Activated CD4-positive, alpha-beta T cell treated with anti-CD3 and anti-CD28 coated beads, Interleukin-2, Interleukin-4, amounts not matched to agents 100 ng/mL and 50 ng/mL, durations not matched to agents 16 hours and 8 hours (primary cell): Measurements from ENCODE around the gene PGAP6.
A peak's percentile ranks its signal among the peaks of the same experiment; 100 is the strongest.
"Not testable (repeated sequence)": the region's sequence is repeated elsewhere in the genome, so short reads cannot be mapped to it uniquely, and the experiment has no call there.

Experiments
- DNase-seq: peaks from one replicate; pipeline ENCODE4 v3.0.0-alpha.2; 2020; ENCODE audit warnings: low spot score

The PGAP6 gene

GRCh38 chr16:351804-352520 is 29.8 kb downstream of the PGAP6 start:
- no peak for DNase-seq

DNA sequence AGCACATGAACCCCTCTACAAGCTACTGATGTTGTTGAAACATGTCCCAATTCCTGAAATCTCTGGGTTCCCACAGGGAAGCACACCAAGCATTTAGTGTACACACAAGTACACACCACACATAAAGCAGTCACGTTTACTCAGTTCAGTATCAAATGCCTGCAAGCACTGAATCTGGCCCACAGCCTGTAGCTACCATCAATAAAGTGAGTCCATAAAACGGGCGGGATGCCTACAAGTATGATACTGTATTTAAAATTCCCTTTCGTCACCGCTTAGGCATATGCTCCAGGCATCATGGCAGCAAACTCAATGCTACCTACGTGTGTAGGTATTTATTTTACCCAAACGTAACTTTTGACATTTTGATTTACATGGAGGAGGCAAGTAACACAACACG is 31.6 kb downstream of the PGAP6 start:
- no peak for DNase-seq

DNA sequence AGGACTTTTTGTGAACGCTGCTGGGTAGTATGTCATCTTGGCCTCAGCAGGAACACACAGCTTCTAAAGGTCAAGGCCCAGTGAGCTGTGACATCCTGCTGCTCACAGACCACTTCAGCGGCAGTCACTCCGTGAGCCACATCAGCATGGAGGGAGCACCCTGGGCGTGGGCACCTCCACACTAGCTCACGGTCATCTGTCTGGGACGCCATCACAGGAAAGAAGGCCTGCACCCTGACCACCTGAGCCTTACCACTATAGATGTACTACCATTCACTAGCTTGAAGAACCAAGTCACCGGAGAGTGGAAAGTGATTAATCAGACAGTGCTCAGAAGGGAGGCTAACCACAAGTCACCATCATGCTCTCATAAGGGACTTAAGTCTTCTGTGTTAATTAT is 32.6 kb downstream of the PGAP6 start:
- no peak for DNase-seq

GRCh38 chr16:348495-348894 is 33.3 kb downstream of the PGAP6 start:
- not testable (repeated sequence) for DNase-seq

- DNase-seq = no peak
These were observed 34.6 kb downstream of the PGAP6 start for GRCh38 chr16:347203-347602.

DNA sequence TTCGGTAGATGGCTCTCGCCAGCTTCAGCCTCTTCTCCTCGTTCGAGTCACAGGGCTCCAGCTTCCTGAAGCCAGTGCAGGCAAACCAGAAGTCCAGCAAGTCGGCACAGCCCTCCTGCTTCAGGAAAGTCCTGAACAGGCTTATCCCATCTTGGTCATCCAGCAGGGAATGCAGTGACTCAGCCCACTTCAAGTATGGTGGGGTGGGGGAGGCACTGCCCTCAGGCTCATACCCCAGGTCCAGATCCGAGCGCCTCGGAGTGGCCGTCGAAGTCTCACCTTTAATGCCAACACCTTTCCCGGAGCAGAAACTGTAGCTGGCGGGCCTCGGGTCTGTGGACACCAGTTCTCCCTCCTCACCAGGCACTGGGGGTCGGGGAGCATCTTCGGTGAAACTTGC is 35.2 kb downstream of the PGAP6 start:
- DNase-seq = no peak

DNA sequence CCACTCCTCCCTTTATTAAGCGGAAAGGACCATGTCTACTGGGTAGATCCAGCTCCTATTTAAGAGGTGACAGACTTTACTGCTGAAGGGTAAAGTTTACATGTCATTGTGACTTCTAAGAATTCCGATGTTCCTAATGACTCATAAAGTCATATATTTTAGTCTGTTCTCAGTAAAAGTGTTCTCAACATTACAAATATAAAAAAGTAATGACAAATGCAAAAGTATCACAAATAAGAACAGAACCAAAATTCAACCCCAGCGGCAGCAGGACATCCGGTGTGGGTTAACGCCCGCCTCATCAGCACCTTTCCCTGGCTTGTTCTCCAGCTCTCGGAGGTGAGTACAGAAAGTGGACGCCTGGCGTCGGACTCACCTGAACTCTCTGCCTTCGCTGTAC is 36.0 kb downstream of the PGAP6 start:
- peak; percentile 54 for DNase-seq

DNA sequence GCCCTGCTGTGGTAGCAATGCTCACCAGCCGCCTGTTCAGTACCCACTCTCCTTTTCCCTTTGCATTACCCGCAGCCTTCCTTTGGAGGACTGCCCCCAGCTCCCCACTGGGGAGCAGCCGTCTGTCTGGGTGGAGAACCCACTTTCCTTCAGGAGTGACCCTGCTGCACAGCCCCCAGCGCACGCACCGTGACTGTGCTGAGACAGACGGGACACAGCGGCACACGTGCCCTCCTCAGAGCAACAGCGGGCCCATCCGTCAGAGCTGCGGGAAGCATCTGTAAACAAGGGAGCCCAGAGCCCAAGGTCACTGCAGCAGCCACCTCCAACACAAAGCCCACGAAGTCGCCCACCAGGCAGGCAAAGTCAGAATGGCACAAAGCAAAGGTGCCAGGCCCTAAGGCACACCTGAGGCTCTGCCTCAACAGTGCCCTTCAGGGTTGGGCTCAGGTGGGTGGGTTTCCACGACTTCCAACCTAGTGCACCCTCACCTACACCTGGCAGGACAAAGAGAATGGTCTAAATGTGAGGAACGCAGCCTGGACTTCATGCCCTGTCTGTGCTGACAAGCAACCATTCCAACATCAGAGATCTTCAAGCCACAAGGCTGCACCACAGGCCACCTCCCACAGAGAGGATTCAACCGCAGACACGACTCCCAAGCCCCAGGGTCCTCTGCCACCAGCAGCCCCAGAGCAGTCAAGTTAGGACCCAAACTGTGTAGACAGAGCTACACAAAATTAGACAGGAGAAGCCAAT is 39.1 kb downstream of the PGAP6 start:
- DNase-seq = no peak

DNA sequence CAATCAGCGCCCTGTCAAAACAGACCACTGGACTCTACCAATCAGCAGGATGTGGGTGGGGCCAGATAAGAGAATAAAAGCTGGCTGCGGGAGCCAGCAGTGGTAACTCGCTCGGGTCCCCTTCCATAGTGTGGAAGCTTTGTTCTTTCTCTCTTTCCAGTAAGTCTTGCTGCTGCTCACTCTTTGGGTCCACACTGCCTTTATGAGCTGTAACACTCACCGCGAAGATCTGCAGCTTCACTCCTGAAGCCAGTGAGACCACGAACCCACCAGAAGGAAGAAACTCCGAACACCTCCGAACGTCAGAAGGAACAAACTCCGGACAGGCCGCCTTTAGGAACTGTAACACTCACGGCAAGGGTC is 39.8 kb downstream of the PGAP6 start:
- DNase-seq = not testable (repeated sequence)

DNA sequence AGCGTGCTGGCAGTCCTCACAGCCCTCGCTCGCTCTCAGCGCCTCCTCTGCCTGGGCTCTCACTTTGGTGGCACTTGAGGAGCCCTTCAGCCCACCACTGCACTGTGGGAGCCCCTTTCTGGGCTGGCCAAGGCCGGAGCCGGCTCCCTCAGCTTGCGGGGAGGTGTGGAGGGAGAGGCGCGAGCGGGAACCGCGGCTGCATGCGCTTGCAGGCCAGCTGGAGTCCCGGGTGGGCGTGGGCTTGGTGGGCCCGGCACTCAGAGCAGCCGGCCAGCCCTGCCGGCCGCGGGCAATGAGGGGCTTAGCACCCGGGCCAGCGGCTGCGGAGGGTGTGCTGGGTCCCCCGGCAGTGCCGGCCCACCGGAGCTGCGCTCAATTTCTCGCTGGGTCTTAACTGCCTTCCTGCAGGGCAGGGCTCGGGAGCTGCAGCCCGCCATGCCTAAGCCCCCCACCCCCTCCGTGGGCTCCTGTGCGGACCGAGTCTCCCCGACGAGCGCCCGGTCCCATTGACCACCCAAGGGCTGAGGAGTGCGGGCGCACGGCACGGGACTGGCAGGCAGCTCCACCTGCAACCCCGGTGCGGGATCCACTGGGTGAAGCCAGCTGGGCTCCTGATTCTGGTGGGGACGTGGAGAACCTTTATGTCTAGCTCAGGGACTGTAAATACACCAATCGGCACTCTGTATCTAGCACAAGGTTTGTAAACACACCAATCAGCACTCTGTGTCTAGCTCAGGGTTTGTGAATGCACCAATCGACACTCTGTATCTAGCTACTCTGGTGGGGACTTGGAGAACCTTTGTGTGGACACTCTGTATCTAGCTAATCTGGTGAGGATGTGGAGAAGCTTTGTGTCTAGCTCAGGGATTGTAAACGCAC is 40.4 kb downstream of the PGAP6 start:
- DNase-seq = not testable (repeated sequence)

DNA sequence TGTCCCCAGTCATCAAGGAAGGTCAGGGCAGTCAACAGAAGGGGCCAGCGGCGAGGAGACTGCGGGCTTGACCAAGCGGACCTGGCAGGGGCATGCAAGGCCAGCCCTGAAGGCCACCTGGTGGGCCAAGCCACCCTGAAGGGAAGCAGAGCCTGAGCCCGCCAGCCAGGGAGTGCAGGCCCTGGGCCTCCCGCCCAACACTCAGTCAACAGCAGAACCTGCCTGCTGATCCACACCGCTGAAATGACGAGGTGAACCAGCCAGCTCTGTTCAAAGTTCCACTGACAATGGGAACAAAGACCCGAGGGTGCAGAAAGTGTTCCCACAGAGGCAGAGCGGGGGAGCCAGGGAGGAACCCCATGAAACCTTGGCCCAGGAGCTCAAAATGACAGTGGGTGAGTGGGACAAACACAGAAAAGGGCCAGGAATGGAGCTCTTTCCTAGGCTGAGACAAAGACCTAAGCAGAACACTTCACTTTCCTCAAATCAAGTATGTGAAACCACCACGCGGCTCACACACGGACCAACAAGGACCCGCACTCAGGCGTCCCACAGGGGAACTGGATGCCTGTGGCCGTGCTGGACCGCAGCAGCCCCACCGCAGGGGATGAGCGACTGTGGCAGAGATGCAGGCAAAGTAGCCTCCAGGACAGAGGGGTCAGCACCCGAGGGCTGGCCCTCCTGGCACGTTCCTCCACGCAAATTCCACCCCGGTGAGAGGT is 41.2 kb downstream of the PGAP6 start:
- no peak for DNase-seq

DNA sequence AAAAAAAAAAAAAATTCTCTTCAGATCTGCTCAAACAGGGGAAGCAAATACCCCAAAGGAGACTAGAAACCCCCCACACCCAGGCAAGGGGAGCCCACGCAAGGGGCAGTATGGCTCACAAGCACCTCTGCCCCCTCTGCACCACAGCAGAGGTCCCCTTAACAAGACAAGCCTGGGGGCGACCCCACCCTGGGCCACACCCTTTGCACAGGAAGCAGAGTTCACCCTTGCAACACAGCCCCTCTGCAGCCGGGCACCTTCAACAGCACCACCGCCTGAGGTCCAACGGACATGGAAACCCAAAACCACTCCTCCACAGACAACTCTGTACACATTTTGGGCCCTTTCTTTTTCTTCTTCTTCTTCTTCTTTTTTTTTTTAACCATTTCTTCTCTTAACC is 42.1 kb downstream of the PGAP6 start:
- no peak for DNase-seq

GRCh38 chr16:337975-338575 is 43.7 kb downstream of the PGAP6 start:
- no peak for DNase-seq

DNA sequence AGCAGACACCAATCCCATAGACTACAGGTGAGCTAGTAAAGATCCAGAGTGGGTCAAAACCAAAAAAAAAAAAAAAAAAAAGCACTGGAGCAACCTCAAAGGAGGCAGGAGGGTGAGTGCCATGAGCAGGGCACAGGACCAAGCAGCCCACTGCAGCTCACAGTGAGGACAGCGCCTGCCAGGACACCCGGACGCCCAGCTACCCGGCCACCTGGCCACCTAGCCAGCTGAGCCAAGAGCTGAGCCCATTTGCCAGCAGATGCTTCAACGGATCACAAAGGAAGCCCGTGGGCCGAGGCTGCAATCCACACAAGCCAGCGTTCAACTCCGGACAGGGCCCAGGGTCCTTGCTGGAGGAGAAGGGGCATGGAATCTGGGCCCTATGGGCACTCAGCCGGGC is 44.3 kb downstream of the PGAP6 start:
- no peak for DNase-seq

DNA sequence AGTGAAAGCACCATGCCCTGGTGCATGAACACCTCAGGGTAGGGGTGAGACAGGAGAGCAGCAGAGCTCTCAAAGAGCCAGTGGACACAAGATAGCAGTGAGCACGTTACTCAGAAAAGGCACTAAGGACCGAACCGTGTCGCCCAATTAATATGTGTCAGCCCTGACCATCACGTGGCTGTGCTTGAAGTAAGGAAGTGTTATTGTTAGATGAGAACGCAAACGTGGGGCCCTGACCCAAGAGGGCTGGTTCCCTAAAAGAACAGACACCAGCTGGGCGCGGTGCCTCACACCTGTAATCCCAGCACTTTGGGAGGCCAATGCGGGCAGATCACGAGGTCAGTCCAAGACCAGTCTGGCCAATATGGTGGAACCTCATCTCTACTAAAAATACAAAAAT is 45.5 kb downstream of the PGAP6 start:
- no peak for DNase-seq

GRCh38 chr16:334861-335632 is 46.7 kb downstream of the PGAP6 start:
- DNase-seq = not testable (repeated sequence)

DNA sequence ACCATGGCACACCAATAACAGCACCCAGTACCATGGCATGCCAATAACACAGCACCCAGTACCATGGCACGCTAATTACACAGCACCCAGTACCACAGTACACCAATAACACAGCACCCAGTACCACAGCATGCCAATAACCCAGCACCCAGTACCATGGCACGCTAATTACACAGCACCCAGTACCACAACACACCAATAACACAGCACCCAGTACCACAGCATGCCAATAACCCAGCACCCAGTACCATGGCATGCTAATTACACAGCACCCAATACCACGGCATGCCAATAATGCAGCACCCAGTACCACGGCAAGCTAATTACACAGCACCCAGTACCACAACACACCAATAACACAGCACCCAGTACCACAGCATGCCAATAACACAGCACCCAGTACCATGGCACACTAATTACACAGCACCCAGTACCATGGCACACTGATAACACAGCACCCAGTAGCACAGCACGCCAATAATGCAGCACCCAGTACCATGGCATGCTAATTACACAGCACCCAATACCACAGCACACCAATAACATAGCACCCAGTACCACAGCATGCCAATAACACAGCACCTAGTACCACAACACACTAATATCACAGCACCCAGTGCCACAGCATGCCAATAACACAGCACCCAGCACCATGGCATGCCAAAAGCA is 47.5 kb downstream of the PGAP6 start:
- not testable (repeated sequence) for DNase-seq

GRCh38 chr16:333406-334094 is 48.2 kb downstream of the PGAP6 start:
- DNase-seq = no peak

- DNase-seq = not testable (repeated sequence)
These were observed 50.5 kb downstream of the PGAP6 start for GRCh38 chr16:331181-331814.
